ENCODE data around the gene TRIOBP. TPM values are rescaled to one million over a fixed set of nuclear protein-coding genes. Genes with fewer than 3 reads are reported as not detected.

TRIOBP gene
- total RNA-seq, 1 donor from 2014 or later, result 53.2 TPM

DNA sequence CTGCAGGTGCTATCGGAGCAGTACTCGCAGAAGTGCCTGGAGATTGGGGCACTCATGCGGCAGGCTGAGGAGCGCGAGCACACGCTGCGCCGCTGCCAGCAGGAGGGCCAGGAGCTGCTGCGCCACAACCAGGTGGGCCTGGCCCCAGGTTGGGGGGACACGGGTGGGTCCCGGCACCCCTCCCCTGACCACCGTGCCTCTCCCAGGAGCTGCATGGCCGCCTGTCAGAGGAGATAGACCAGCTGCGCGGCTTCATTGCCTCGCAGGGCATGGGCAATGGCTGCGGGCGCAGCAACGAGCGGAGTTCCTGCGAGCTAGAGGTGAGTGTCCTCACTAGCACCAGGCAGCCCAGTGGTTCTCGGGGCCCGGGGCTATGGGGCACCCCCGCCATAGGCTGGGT is 72.2 kb downstream of the TRIOBP start:
- Mint-ChIP-seq H3K36me3 (ENCODE audit: low read depth) (peaks cover 8% of the 10 kb centered on the region), H3K4me1 (no peaks in the 10 kb centered on the region), H3K27ac (ENCODE audit: unreplicated experiment) (no peak overlapping the region), H3K27me3 (ENCODE audit: low read depth) (no peaks in the 10 kb centered on the region), H3K4me3 (no peak overlapping the region), H3K9me3 (no peaks in the 10 kb centered on the region)
- TF ChIP-seq, protein P1, sequence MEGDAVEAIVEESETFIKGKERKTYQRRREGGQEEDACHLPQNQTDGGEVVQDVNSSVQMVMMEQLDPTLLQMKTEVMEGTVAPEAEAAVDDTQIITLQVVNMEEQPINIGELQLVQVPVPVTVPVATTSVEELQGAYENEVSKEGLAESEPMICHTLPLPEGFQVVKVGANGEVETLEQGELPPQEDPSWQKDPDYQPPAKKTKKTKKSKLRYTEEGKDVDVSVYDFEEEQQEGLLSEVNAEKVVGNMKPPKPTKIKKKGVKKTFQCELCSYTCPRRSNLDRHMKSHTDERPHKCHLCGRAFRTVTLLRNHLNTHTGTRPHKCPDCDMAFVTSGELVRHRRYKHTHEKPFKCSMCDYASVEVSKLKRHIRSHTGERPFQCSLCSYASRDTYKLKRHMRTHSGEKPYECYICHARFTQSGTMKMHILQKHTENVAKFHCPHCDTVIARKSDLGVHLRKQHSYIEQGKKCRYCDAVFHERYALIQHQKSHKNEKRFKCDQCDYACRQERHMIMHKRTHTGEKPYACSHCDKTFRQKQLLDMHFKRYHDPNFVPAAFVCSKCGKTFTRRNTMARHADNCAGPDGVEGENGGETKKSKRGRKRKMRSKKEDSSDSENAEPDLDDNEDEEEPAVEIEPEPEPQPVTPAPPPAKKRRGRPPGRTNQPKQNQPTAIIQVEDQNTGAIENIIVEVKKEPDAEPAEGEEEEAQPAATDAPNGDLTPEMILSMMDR (conservative IDR thresholded peaks at IDR 0.05), result no peak
- no peak for DNase-seq (ENCODE audit: low read depth, low spot score)

DNA sequence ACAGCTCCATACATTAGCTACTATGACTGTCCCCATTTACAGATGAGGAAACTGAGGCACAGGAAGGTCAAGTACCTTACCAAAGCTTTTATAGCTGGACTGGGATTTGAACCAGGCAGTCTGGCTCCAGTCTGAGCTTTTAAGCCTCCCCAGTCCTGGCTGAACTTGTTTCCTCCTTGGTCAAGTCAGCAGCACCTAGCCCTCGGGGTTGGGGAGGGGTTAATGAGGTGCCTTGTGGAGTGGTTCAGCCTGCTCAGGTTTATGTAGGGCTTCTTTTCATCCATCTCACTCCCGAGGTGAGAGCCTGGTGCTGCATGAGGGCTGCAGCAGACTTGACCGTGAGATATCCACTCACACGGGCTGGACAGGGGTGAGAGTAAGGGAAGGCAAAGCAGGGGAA is 74.2 kb downstream of the TRIOBP start:
- H3K4me3 Mint-ChIP-seq, result no peak overlapping the region

DNA sequence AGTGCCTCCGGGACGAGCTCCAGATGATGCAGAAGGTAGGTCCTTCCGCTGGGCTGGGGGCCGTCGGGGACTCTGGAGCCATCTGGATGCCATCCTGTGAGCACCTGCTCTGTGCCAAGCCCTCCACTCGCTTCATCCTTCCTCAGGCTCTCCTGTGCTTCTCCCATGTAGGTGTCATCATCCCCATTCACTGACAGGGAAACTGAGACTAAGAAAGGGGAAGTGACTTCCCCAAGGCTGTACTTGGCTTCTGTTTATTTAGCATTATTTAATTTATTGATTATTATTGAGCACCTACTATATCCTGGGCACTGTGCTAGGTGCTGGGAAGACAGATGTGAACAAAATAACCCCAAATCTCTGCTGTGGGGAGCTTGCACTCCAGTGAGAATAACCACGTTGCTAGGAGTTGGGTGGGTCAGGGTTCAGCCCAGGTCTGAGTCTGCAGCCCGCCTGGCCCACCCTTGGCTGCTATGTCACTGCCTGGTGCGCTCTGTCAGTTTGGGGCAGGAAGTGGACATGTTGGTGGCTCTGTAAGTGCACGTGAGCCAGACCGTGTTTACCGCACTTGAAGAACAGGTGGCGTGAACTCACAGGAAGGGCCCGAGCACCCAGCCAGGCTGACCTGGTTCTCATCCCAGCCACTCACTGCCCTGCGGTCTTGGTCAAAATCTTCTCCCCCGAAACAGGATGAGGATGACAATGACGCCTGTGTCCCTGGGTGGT is 75.0 kb downstream of the TRIOBP start:
- Mint-ChIP-seq H3K4me1 (peaks cover 3% of the 10 kb centered on the region), H3K27me3 (ENCODE audit: low read depth) (no peaks in the 10 kb centered on the region), H3K4me3 (no peak overlapping the region), H3K36me3 (ENCODE audit: low read depth) (peaks cover 8% of the 10 kb centered on the region), H3K9me3 (no peaks in the 10 kb centered on the region), H3K27ac (ENCODE audit: unreplicated experiment) (no peak overlapping the region)
- no peak for DNase-seq (ENCODE audit: low read depth, low spot score)
- TF ChIP-seq, protein P1 (conservative IDR thresholded peaks at IDR 0.05), result no peak

More for the DNA sequence above, 74.2 kb downstream of the TRIOBP start:
- TF ChIP-seq, protein P1 (conservative IDR thresholded peaks at IDR 0.05), result no peak
- H3K27ac Mint-ChIP-seq (ENCODE audit: unreplicated experiment), result no peak overlapping the region
- H3K27me3 Mint-ChIP-seq (ENCODE audit: low read depth), result no peaks in the 10 kb centered on the region
- no peaks in the 10 kb centered on the region for H3K4me1 Mint-ChIP-seq
- H3K9me3 Mint-ChIP-seq, result no peaks in the 10 kb centered on the region
- peaks cover 8% of the 10 kb centered on the region for H3K36me3 Mint-ChIP-seq (ENCODE audit: low read depth)
- DNase-seq (ENCODE audit: low read depth, low spot score), result no peak

DNA sequence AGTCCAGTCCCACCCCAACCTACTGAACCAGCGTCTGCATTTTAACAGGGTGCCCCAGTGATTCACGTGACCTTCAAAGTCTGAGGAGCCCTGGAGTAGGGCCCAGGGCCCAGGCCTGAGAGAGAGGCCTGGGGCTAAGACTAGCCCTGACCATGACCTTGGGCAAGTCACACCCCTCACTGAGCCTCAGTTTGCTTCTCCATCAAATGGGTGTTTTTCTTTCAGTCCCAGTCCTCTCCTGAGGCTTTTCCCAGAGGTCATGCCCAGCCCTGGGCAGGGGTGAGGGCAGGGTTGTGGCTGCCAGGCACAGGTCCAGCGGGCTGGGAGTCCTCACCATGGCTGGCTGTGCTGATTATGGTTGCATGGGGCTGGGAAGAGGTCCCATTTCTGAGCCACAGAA is 77.9 kb downstream of the TRIOBP start:
- no peak for DNase-seq (ENCODE audit: low read depth, low spot score)
- no peak overlapping the region for H3K27ac Mint-ChIP-seq (ENCODE audit: unreplicated experiment)
- H3K4me3 Mint-ChIP-seq, result no peak overlapping the region
- H3K4me1 Mint-ChIP-seq, result peaks cover 8% of the 10 kb centered on the region
- TF ChIP-seq, protein P1 (conservative IDR thresholded peaks at IDR 0.05), result no peak
- H3K36me3 Mint-ChIP-seq (ENCODE audit: low read depth), result peaks cover 8% of the 10 kb centered on the region
- H3K9me3 Mint-ChIP-seq, result no peaks in the 10 kb centered on the region
- peaks cover 4% of the 10 kb centered on the region for H3K27me3 Mint-ChIP-seq (ENCODE audit: low read depth)

DNA sequence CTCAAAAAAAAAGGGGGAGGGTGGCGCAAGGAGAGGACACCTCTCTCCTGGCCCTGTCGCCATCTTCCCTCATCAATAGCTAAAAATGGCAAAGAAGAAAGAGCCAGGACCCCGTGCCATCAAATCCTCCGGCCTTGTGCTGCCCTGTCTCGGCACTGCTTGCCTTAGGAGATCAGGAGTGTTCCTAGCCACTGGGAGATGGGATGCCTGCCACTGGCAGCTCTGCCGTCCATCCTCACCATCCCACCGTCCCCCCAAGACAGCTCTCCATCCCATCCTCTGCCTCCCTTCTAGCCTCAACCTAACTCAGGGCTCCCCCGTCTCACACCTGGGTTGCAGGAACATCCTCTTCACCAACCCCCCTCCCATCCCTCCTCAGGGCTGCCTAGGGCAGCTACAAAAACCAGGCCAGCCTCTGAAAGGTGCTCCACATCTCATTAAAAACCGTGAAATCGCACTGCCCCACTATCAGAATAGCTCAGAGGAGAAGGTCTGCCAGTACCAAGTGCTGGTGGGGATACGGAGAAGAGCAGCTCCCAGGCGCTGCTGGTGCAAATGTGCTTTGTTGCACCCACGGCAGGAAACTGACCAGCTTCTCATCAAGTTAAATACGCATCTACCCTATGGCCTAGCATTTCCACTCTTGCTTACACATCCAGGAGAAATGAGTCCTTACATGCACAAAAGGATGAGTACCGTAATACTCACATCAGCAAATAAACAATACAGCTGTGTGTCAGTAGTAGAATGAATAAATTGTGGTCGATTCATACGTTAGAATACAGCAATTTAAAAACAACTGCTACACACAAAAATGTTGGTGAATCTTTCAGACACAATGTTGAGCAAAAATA is 79.2 kb downstream of the TRIOBP start:
- no peak overlapping the region for H3K27ac Mint-ChIP-seq (ENCODE audit: unreplicated experiment)
- no peak for DNase-seq (ENCODE audit: low read depth, low spot score)
- H3K36me3 Mint-ChIP-seq (ENCODE audit: low read depth), result peaks cover 8% of the 10 kb centered on the region

More for the DNA sequence above, 79.2 kb downstream of the TRIOBP start:
- Mint-ChIP-seq H3K4me1 (peaks cover 14% of the 10 kb centered on the region), H3K4me3 (no peak overlapping the region), H3K9me3 (no peaks in the 10 kb centered on the region), H3K27me3 (ENCODE audit: low read depth) (peaks cover 5% of the 10 kb centered on the region)
- TF ChIP-seq, protein P1 (conservative IDR thresholded peaks at IDR 0.05), result no peak
